EL (cell line): ENCODE data around the gene SNX33.
"Not testable (repeated sequence)": the region's sequence is repeated elsewhere in the genome, so short reads cannot be mapped to it uniquely, and the experiment has no call there.

Experiments
- DNase-seq: peaks from one replicate; pipeline ENCODE4 v3.0.0-alpha.2; 2016

The SNX33 gene

DNA sequence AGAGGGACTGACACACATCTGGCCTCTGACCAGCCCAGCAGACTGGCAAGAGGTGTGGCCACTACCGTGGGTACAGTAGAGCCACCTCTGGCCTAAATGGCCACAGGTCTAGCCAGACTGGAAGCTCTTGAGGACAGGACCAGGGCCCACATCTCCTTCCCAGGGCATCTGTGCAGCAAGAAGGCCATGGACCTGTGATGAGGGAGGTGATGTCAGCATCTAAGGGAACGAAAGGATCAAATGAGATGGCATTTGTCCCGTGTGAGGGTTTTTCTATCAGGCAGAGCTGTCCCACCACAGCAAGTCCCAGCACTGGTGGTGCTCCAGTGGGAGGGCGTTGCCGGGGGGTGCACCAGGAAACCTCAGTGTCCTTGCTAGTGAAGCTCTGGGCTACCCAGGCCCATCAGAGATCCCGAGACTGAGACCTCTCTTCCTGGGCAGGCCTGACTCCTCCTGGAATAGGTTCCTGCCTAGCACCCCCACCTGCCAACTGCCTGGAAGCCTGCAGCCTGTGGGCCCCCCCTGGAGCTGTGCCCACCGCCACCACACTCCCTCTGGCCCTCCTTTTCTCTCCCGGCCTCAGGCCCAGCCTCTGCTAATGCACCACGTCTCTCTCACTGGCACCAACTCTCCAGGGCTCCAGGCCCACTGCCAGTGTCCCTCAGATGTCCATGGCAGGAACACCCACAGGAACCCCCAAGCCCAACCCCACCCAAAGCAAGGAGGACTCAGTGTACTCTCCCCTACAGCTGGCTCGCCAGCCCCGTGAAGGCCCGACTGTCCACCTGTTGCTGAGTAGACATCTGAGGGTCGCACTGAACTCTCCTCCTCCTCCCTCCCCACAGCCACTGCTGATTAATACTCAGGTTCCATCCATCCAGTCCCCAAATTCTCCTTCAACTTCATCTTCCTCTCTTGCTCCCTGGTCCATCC lies 53.6 kb downstream of the SNX33 start:
- not testable (repeated sequence) for DNase-seq

DNA sequence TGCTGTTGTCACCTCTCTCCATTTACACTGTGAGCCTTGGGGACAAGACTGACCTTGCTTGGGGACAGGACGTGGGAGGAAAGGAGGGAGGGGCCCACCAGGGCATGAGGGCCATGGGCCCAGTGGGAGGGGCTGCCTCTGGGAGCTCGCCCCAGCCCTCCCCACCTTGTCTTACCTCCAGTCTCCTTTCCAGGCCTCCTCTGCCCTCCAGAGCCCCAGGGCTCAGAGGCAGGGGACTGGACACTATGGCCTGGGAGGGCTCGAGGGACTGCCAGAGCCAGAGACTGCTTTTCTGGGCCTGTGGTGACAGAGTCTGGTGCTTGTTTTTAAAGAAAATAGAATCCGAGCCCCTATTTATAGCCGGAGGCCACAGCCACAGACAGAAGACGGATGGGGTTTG lies 54.7 kb downstream of the SNX33 start:
- DNase-seq, result no peak

DNA sequence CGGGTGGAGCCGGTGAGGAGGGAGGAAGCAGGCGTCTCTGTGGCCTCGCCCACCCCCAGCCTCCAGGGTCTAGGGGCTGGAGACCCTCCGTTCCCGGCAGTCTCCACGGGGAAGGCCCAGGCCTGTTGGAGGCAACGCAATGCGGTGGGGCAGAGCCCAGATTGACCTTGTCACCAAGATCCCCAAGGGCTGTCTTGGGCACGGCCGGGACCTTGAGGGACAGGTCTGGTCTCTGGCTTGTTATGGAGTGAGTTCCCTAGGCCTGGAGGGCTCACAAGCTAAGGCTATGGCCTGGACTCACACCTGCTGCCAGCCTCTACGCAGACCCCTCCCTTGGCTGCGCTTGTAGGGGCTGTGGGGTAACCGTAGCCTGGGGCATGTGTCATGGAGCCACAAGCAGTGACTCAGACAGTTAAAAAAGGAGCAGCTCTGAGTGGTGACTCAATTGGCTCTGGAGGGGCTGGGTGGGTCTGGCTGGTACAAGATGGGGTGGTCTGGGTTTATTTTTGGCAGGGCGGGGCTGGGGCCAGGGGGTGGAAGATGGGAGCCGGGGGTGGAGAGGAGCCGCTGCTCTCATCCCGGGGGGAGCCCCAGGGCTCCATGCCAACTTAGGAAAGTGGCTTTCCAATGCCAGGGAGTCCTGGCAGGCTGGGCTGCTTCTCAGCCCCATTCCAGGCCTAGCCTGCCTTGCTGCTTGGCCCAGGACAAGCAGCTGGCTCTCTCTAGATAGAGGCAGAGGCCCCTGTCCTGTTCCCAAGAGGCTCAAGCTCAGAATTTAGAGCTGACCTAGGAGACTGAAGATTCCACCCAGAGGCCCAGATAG lies 55.9 kb downstream of the SNX33 start:
- DNase-seq, result not testable (repeated sequence)

DNA sequence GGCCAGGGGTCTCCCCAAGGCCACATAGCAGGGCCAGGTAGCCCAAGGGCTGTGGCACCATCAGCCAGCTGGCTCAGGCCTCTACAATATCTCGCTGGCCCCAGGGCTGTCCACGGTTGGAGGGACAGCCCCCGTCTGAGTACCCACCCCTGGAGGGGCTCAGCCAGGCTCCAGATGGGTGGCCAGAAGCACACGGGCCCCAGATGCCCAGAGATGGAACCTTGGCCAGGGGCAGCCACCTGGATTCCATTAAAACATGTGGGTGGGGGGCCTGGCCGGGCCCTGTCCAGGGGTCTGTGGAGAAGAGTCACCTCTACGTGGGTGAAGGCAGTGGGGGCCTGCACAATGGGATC lies 56.5 kb downstream of the SNX33 start:
- no peak for DNase-seq

DNA sequence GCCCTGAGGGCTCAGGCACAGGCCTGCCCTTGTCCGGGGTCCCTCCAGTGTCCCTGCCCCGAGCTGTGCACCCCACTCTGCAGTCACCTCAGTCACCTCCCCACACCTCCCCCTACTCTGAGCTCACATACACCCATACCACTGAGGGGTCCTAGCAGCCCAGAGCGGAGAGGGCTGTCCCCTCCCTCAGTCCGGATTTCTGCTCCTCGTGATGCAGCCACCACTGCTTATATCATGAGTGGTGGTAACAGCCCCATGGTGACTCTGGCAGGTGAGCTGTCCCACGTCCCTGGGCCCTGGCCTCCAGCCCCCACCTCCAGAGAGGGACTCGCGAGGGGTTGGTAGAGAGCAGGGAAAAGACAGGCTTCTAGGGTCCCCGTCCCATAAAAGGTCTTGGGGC lies 56.9 kb downstream of the SNX33 start:
- DNase-seq, result no peak

DNA sequence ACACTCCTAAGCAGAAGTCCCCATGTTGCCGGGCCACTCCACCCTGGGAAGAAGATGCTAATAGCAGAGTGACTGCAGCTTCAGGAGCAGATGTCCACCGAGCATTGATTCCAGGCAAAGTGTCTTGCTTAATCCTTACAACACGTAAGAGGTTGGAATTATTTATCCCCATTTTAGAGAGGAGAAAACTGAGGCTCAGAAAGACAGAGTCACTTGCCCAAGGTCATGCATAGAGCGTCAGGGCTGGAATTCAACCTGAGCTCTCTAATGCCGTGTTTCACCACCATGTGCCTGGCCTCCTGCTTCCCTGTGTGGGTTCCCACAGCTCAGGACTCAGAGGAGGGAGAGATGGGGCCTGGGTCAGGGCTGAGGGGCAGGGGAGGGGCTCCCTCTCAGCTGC lies 57.7 kb downstream of the SNX33 start:
- DNase-seq, result not testable (repeated sequence)

DNA sequence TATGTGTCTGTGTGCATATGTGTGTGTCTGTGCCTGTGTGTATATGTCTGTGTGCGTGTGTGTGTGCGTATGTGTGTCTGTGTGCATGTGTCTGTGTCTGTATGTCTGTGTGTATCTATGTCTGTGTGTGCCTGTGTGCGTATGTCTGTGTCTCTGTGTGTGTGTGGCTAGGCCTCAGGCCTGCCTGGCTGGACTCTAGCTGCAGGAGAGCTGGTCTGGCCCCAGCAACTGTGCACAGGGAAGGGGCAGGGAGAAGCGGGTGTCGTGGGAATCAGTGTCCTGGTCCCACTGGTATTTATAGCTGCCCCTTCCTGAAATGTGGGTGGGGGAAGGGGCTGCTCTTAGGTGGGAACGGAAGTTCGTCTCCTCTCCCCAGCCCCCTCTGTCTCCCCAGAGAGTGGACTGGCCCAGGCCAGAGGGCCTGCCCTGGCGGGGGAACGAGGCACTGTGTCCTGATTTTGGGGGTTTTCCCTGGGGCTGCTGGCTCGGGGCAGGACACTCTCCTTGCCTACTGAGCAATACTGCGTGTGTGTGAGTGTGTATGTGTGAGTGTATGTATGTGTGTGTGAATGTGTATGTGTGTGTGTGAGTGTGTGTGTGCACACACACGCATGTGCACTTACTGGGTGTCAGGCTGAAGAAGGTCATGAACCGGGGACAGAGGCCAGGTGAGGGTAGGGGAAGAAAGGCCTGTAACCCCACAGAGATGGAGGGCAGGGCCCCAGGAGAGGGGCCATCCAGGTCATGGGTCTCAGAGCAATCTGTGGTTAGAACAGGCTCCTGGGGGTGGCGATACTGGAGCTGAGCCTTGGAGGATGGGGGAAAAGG lies 58.4 kb downstream of the SNX33 start:
- no peak for DNase-seq

DNA sequence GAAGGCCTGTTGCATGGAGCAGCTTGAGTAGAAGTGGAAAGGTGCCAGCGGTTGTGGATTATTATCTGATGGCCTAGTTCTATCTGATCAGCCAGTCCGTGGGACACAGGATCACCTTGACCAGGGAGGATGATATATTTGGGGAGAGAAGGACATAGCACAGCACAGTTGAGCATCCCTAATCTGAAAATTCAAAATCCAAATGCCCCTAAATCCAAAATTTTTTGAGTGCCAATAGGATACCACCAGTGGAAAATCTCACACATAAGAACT lies 58.9 kb downstream of the SNX33 start:
- DNase-seq, result no peak

DNA sequence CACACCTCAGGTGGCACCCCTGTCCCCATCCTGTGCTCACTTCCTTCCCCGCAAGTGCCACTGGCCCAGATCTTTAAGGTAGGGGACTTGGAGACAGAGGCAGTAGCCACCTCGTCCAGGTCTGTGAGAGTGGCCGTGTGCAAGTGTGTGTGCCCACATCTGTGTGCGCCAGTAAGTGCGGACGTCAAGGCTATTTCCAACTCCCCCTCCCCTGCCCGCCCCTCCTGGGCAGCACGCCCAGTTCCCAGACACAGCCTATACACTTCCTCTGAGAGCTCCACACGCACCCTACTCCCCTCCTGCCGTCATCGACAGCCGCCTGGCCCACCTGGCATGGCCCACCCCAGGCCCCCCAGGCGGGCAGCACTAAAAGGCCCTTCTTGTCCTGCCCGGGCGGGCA lies 61.7 kb downstream of the SNX33 start:
- not testable (repeated sequence) for DNase-seq

DNA sequence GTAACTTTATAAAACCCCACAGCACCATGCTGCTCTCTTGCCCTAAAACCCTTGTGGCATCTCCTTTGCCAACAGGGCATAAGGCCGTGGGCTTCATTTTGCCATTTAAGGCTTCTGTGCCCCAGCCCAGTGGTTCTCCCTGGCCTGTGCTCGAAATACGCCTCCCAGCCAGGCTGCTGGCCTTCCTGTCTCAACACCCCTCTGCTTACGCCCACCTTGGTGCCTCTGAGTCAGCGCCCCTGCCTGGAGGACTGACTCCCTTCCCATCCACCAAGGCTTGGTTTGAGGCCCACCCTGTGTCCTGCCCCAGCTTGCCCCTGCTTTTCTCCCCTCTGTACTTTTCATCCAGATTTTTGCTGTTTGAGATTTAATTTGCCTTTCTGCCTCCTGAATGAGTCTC lies 63.2 kb downstream of the SNX33 start:
- DNase-seq, result not testable (repeated sequence)

DNA sequence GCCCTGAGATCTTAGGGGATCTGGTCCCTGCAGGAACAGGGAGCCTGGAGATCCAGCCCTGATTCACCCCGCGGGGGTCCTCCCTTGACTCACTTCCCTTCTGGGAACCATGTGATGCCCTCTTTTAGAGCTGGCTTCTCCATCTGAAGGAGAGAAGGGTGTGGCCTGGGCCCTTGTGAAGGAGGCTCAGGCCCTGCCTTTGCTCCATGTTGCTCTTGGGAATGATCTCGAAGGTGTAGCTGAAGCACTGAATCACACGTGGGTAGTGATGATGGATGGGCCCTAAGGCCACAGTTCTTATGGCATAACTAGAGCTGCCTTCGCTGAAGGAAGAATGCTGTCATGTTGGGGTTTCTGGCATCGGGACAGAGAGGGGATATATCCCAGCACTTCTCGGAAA lies 63.8 kb downstream of the SNX33 start:
- DNase-seq, result peak; percentile 77
